DOHH2 (cell line): ENCODE data around the gene VGLL4.

Source experiments
- H3F3A ChIP-seq: fragments of 200-600 bp; sonication (generic), shearing (Covaris generic); 2 replicates; pipeline ENCODE4 v1.6.0; 2016; ENCODE audit warnings: antibody characterized with exemption, mild to moderate bottlenecking; ENCODE audit not compliant: control insufficient read depth, insufficient read depth
- H3K27ac ChIP-seq: fragments of 200-600 bp; sonication (generic); 2 replicates; pipeline ENCODE4 v1.5.1; 2014; ENCODE audit warnings: low read depth, mild to moderate bottlenecking, low read length, moderate library complexity
- H3K27me3 ChIP-seq: fragments of 200-600 bp; sonication (generic); 2 replicates; pipeline ENCODE4 v1.6.1; 2014; ENCODE audit warnings: mild to moderate bottlenecking, low read length, mixed read lengths; ENCODE audit not compliant: control insufficient read depth
- H3K36me3 ChIP-seq: fragments of 200-600 bp; sonication (generic); 2 replicates; pipeline ENCODE4 v1.6.1; 2014; ENCODE audit warnings: mild to moderate bottlenecking, low read length, moderate library complexity, mixed read lengths; ENCODE audit not compliant: control insufficient read depth
- H3K4me1 ChIP-seq: fragments of 200-600 bp; sonication (generic); 2 replicates; pipeline ENCODE4 v1.6.1; 2014; ENCODE audit warnings: mild to moderate bottlenecking, low read length, mixed read lengths; ENCODE audit not compliant: control insufficient read depth
- H3K4me2 ChIP-seq: fragments of 200-600 bp; sonication (generic); 2 replicates; pipeline ENCODE4 v1.6.0; 2014; ENCODE audit warnings: mild to moderate bottlenecking, low read length, moderate library complexity
- H3K4me3 ChIP-seq: fragments of 200-600 bp; sonication (generic); 2 replicates; pipeline ENCODE4 v1.5.1; 2014; ENCODE audit warnings: mild to moderate bottlenecking, low read length, mixed read lengths
- H3K79me2 ChIP-seq: fragments of 200-600 bp; sonication (generic); 2 replicates; pipeline ENCODE4 v1.6.1; 2014; ENCODE audit warnings: mild to moderate bottlenecking, low read length, mixed read lengths; ENCODE audit not compliant: control insufficient read depth
- H3K9me2 ChIP-seq: fragments of 200-600 bp; sonication (generic); replicated peaks from 2 replicates; pipeline ENCODE4 v1.6.1; 2014; ENCODE audit warnings: mild to moderate bottlenecking, low read length, mixed read lengths; ENCODE audit not compliant: control insufficient read depth
- H3K9me3 ChIP-seq: fragments of 200-600 bp; sonication (generic); 2 replicates; pipeline ENCODE4 v1.6.1; 2014; ENCODE audit warnings: antibody characterized with exemption, low read length, mixed read lengths; ENCODE audit not compliant: control insufficient read depth, insufficient read depth
- H4K20me1 ChIP-seq: fragments of 200-600 bp; sonication (generic); 2 replicates; pipeline ENCODE4 v1.6.0; 2014; ENCODE audit warnings: low read depth, mild to moderate bottlenecking, antibody characterized with exemption, low read length, moderate library complexity; ENCODE audit not compliant: control insufficient read depth, insufficient read depth
- EZH2phosphoT487 ChIP-seq: fragments of 200-600 bp; sonication (generic); IDR thresholded peaks from 2 replicates; pipeline ENCODE4 v1.6.1; 2017; ENCODE audit warnings: borderline replicate concordance, mild to moderate bottlenecking, antibody characterized with exemption, low read length, moderate library complexity, mixed read lengths
- TF ChIP-seq, protein P1 (sequence below): fragments of 200-600 bp; sonication (generic); IDR thresholded peaks from one replicate; pipeline ENCODE4 v1.5.1; 2014; ENCODE audit warnings: antibody characterized with exemption, mild to moderate bottlenecking, low read depth, low read length; ENCODE audit not compliant: poor library complexity, severe bottlenecking

The VGLL4 gene

GRCh38 chr3:11565072-11565471 is 78.6 kb downstream of the VGLL4 start:
- Histone ChIP-seq H4K20me1 (peaks cover 17% of the 10 kb centered on the region; the same call in 1 of the 2 replicates), H3K4me1 (no peaks in the 10 kb centered on the region), H3F3A (no peaks in the 10 kb centered on the region), H3K79me2 (peaks cover 83% of the 10 kb centered on the region), H3K9me3 (no peaks in the 10 kb centered on the region), H3K36me3 (peaks cover 88% of the 10 kb centered on the region), H3K9me2 (no peaks in the 10 kb centered on the region), H3K4me3 (no peak overlapping the region), H3K27me3 (no peaks in the 10 kb centered on the region), H3K27ac (no peak overlapping the region), H3K4me2 (no peak overlapping the region)
- TF ChIP-seq, protein P1, sequence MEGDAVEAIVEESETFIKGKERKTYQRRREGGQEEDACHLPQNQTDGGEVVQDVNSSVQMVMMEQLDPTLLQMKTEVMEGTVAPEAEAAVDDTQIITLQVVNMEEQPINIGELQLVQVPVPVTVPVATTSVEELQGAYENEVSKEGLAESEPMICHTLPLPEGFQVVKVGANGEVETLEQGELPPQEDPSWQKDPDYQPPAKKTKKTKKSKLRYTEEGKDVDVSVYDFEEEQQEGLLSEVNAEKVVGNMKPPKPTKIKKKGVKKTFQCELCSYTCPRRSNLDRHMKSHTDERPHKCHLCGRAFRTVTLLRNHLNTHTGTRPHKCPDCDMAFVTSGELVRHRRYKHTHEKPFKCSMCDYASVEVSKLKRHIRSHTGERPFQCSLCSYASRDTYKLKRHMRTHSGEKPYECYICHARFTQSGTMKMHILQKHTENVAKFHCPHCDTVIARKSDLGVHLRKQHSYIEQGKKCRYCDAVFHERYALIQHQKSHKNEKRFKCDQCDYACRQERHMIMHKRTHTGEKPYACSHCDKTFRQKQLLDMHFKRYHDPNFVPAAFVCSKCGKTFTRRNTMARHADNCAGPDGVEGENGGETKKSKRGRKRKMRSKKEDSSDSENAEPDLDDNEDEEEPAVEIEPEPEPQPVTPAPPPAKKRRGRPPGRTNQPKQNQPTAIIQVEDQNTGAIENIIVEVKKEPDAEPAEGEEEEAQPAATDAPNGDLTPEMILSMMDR = no peak
- TF ChIP-seq EZH2phosphoT487 = no peak

GRCh38 chr3:11564577-11565001 is 79.1 kb downstream of the VGLL4 start:
- Histone ChIP-seq H3K9me3 (no peaks in the 10 kb centered on the region), H3K4me2 (no peak overlapping the region), H3K36me3 (peaks cover 91% of the 10 kb centered on the region), H3K4me3 (no peak overlapping the region), H3K4me1 (no peaks in the 10 kb centered on the region), H3K79me2 (peaks cover 83% of the 10 kb centered on the region), H3K27me3 (no peaks in the 10 kb centered on the region), H4K20me1 (peaks cover 15% of the 10 kb centered on the region; the same call in 1 of the 2 replicates), H3K9me2 (no peaks in the 10 kb centered on the region), H3K27ac (no peak overlapping the region), H3F3A (no peaks in the 10 kb centered on the region)
- TF ChIP-seq, protein P1 = no peak
- no peak for TF ChIP-seq EZH2phosphoT487

DNA sequence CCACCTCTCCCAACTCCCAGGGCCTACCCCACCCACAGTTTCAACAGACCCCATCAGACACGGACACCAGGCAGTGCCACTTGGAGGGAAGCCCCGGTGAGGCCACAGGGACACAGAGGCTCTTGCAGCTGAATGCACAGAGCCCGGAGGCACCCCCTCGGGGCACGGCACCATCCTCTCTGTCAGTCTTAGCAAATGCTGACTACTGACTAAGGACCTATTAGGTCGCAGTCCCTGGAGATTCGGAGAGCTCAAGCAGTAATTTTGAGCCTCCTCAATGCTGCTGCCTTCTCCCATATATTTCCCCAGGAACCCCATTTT is 79.9 kb downstream of the VGLL4 start:
- H4K20me1 ChIP-seq = peaks cover 10% of the 10 kb centered on the region; the same call in 1 of the 2 replicates
- no peak overlapping the region for H3K4me3 ChIP-seq
- no peaks in the 10 kb centered on the region for H3F3A ChIP-seq
- H3K9me3 ChIP-seq = no peaks in the 10 kb centered on the region
- H3K79me2 ChIP-seq = peaks cover 79% of the 10 kb centered on the region
- peaks cover 4% of the 10 kb centered on the region; the same call in 1 of the 2 replicates for H3K4me1 ChIP-seq
- TF ChIP-seq, protein P1 = no peak
- TF ChIP-seq EZH2phosphoT487 = no peak
- no peaks in the 10 kb centered on the region for H3K9me2 ChIP-seq
- H3K4me2 ChIP-seq = no peak overlapping the region
- no peak overlapping the region for H3K27ac ChIP-seq
- H3K36me3 ChIP-seq = peaks cover 92% of the 10 kb centered on the region
- H3K27me3 ChIP-seq = no peaks in the 10 kb centered on the region
